HEK293 (cell line): ENCODE measurements around the gene ECE1.

ENCODE experiments used
- CTCF ChIP-seq: fragments of 450-650 bp; formaldehyde crosslinking; IDR thresholded peaks from 2 replicates; pipeline ENCODE4 v1.5.1; 2016; ENCODE audit warnings: missing biosample characterization, missing genetic modification characterization
- FEZF1 ChIP-seq: fragments of 450-650 bp; formaldehyde crosslinking; IDR thresholded peaks from 2 replicates; pipeline ENCODE4 v1.5.1; 2016; ENCODE audit warnings: missing biosample characterization, missing genetic modification characterization
- SCRT1 ChIP-seq: fragments of 450-650 bp; formaldehyde crosslinking; IDR thresholded peaks from 2 replicates; pipeline ENCODE4 v1.5.1; 2016; ENCODE audit warnings: missing biosample characterization, missing genetic modification characterization, borderline replicate concordance
- SP2 ChIP-seq: fragments of 450-650 bp; formaldehyde crosslinking; IDR thresholded peaks from 2 replicates; pipeline ENCODE4 v1.5.1; 2016; ENCODE audit warnings: missing biosample characterization, missing genetic modification characterization
- TCF7L2 ChIP-seq: IDR thresholded peaks from 2 replicates; pipeline ENCODE4 v1.6.1; 2011; ENCODE audit warnings: low read depth, mild to moderate bottlenecking, inconsistent platforms, low read length, moderate library complexity, borderline replicate concordance
- YY1 ChIP-seq: fragments of 450-650 bp; formaldehyde crosslinking; IDR thresholded peaks from 2 replicates; pipeline ENCODE4 v1.5.1; 2018; ENCODE audit warnings: missing biosample characterization, missing genetic modification characterization
- ZBTB11 ChIP-seq: fragments of 450-650 bp; formaldehyde crosslinking; conservative IDR thresholded peaks from 2 replicates; pipeline ENCODE4 v1.5.1; 2016; ENCODE audit warnings: low read depth, missing biosample characterization, missing genetic modification characterization
- ZNF112 ChIP-seq: fragments of 450-650 bp; formaldehyde crosslinking; IDR thresholded peaks from 2 replicates; pipeline ENCODE4 v1.5.0; 2017; ENCODE audit warnings: missing biosample characterization, missing genetic modification characterization
- ZNF121 ChIP-seq: fragments of 450-650 bp; formaldehyde crosslinking; IDR thresholded peaks from 2 replicates; pipeline ENCODE4 v1.5.1; 2016; ENCODE audit warnings: missing biosample characterization, missing genetic modification characterization
- ZNF23 ChIP-seq: fragments of 450-650 bp; formaldehyde crosslinking; IDR thresholded peaks from 2 replicates; pipeline ENCODE4 v1.5.1; 2016; ENCODE audit warnings: missing biosample characterization, missing genetic modification characterization, borderline replicate concordance
- ZNF423 ChIP-seq: fragments of 450-650 bp; formaldehyde crosslinking; IDR thresholded peaks from 2 replicates; pipeline ENCODE4 v1.5.1; 2016; ENCODE audit warnings: missing biosample characterization, missing genetic modification characterization
- ZNF561 ChIP-seq: fragments of 450-650 bp; IDR thresholded peaks from 2 replicates; pipeline ENCODE4 v1.5.1; 2018; ENCODE audit warnings: missing biosample characterization, missing genetic modification characterization, borderline replicate concordance
- ZNF639 ChIP-seq: fragments of 450-650 bp; formaldehyde crosslinking; IDR thresholded peaks from 2 replicates; pipeline ENCODE4 v1.5.1; 2016; ENCODE audit warnings: missing biosample characterization, missing genetic modification characterization
- ZNF843 ChIP-seq: fragments of 450-650 bp; formaldehyde crosslinking; IDR thresholded peaks from 2 replicates; pipeline ENCODE4 v1.5.1; 2016; ENCODE audit warnings: missing biosample characterization, missing genetic modification characterization

GRCh38 chr1:21245688-21246229 lies 44.5 kb downstream of the ECE1 start:
- no peak for TF ChIP-seq FEZF1 (tag by site-specific recombination)
- TF ChIP-seq ZNF639, result no peak
- TF ChIP-seq CTCF (tag by site-specific recombination), result no peak
- TF ChIP-seq ZNF843 (tag by site-specific recombination), result no peak
- no peak for TF ChIP-seq SCRT1 (tag by site-specific recombination)
- TF ChIP-seq TCF7L2, result no peak
- no peak for TF ChIP-seq ZNF561 (tag by site-specific recombination)
- no peak for TF ChIP-seq ZNF23
- TF ChIP-seq YY1 (tag by site-specific recombination), result no peak
- TF ChIP-seq ZNF423 (tag by site-specific recombination), result no peak
- no peak for TF ChIP-seq ZBTB11 (tag by site-specific recombination)
- no peak for TF ChIP-seq SP2 (tag by site-specific recombination)
- peak; percentile 92 for TF ChIP-seq ZNF121 (tag by site-specific recombination)
- TF ChIP-seq ZNF112 (tag by site-specific recombination), result no peak
